ENCODE measurements around the gene AGAP1.

GRCh38 chr2:236133410-236134012 is 639.7 kb downstream of the AGAP1 start:
- TF ChIP-seq CTCF (IDR thresholded peaks at IDR 0.05) (no peak), POLR2A (IDR thresholded peaks at IDR 0.05) (no peak)
